ENCODE measurements around the gene SPEM3.
"Not testable (repeated sequence)": the region's sequence is repeated elsewhere in the genome, so short reads cannot be mapped to it uniquely, and the experiment has no call there.

The SPEM3 gene

DNA sequence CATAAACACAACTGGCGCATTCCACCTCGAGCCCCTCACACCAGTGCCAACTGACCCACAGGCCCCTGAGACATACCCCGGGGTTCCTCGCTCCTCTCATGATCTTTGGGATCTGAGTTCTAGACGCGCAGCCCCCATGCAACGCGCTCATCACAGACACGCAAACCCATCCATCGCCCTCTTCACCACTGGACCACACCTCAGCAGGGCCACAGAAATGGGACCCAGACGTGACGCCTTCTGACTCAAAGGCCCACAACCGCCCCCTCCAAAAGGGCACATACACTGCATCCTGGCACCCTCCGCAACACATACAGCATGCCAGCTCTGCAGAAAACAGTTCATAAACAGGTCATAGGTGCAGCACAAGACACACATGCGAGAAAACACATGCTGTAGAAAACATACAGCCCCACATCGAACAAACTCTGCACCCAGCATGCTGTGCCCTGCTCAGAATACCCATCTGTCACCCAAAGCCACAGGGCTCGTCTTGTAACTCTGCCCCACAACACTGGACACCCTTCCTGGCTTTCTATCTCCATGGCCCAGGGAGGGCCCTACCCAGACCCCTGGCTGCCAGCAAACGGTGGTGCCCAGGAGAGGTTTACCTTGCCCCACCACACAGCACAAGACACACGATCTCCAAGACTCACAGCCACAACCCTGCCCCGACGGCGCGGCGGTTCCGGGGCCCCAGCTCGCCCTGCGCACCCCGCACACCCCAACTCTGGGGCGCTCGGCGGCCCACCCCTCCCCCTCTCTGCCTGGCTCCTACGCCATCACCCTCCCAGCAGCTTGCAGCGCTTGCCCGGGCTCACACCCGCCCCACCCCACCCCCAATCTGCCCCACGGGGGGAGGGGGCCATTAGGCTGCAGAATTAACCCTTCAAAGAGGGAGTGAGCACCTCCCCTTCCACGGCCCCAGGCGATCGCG lies 49.9 kb downstream of the SPEM3 start:
- TF ChIP-seq CREB1 (IDR thresholded peaks at IDR 0.05; ENCODE audit: low read depth) (no peak), FOXM1 (IDR thresholded peaks at IDR 0.05; ENCODE audit: borderline replicate concordance, low read depth) (no peak), YY1 (IDR thresholded peaks at IDR 0.05; ENCODE audit: low read depth) (peak; percentile 8; the same call in 1 of the 2 replicates), EP300 (IDR thresholded peaks at IDR 0.05; ENCODE audit: borderline replicate concordance) (no peak), TAF1 (IDR thresholded peaks at IDR 0.05; ENCODE audit: low read depth) (0 out of 2 replicates have a peak, but pooled peaks have one; percentile 21), TEAD4 (IDR thresholded peaks at IDR 0.05) (no peak), CEBPB (IDR thresholded peaks at IDR 0.05) (no peak), EGR1 (IDR thresholded peaks at IDR 0.05) (no peak)
- TF ChIP-seq, protein P1, sequence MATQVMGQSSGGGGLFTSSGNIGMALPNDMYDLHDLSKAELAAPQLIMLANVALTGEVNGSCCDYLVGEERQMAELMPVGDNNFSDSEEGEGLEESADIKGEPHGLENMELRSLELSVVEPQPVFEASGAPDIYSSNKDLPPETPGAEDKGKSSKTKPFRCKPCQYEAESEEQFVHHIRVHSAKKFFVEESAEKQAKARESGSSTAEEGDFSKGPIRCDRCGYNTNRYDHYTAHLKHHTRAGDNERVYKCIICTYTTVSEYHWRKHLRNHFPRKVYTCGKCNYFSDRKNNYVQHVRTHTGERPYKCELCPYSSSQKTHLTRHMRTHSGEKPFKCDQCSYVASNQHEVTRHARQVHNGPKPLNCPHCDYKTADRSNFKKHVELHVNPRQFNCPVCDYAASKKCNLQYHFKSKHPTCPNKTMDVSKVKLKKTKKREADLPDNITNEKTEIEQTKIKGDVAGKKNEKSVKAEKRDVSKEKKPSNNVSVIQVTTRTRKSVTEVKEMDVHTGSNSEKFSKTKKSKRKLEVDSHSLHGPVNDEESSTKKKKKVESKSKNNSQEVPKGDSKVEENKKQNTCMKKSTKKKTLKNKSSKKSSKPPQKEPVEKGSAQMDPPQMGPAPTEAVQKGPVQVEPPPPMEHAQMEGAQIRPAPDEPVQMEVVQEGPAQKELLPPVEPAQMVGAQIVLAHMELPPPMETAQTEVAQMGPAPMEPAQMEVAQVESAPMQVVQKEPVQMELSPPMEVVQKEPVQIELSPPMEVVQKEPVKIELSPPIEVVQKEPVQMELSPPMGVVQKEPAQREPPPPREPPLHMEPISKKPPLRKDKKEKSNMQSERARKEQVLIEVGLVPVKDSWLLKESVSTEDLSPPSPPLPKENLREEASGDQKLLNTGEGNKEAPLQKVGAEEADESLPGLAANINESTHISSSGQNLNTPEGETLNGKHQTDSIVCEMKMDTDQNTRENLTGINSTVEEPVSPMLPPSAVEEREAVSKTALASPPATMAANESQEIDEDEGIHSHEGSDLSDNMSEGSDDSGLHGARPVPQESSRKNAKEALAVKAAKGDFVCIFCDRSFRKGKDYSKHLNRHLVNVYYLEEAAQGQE (IDR thresholded peaks at IDR 0.05; ENCODE audit: low read depth): no peak
- TF ChIP-seq, protein P2, sequence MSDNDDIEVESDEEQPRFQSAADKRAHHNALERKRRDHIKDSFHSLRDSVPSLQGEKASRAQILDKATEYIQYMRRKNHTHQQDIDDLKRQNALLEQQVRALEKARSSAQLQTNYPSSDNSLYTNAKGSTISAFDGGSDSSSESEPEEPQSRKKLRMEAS (IDR thresholded peaks at IDR 0.05): 0 out of 2 replicates have a peak, but pooled peaks have one; percentile 8

DNA sequence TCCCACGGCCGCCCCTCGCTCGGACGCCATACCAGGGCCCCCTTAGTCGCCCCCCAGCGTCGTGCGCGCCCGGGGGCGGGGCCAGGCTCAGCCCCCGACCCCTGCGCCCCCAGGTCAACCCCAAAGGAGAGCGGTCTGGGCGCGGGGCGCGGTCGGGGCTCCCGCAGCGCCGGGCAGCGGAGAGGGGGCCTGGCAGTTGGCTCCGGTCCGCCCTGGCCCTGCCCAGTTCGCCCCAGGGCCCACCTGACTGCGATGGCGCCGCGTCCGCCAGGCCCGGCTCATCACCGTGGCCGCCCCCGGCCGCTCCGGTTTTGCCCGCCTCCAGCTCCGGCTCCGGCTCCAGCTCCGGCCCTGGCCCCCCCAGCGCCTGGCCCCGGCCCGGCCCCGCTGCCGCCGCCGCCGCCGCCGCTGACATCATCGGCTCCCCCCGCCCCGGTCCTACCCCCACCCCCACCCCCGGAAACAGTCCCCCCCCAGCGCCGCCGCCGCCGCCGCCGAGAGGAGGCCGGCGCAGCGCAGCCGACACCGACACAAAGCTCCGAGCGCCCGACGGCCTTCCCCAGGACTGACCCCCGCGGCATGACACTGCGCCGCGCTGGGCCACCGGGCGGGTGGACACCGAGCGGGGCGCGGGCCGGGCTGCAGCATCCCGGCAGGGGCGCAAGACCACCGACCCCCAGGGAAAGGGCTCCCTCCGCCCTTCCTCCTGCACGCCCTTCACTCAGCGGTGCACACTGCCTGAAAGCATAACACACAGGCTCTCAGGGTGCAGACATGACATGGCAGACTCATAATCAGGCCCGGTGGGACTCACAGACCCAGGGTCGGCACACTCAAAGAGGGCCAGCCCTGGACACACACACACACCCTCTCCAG lies 50.8 kb downstream of the SPEM3 start, which contains the start of gene ZBTB4:
TSS of gene ZBTB4 (minus strand) at position 419 of the 876 bp plus-strand sequence. CDS start 12,830 bp downstream, outside the sequence.
- TF ChIP-seq, protein P3, sequence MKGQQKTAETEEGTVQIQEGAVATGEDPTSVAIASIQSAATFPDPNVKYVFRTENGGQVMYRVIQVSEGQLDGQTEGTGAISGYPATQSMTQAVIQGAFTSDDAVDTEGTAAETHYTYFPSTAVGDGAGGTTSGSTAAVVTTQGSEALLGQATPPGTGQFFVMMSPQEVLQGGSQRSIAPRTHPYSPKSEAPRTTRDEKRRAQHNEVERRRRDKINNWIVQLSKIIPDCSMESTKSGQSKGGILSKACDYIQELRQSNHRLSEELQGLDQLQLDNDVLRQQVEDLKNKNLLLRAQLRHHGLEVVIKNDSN (IDR thresholded peaks at IDR 0.05): no peak; the same call in 1 of the 2 replicates
- no peak; the same call in 1 of the 2 replicates for TF ChIP-seq EP300 (IDR thresholded peaks at IDR 0.05; ENCODE audit: borderline replicate concordance)
- peak; percentile 68 for TF ChIP-seq ZBTB7A (IDR thresholded peaks at IDR 0.05; ENCODE audit: low read depth)
- TF ChIP-seq FOXM1 (IDR thresholded peaks at IDR 0.05; ENCODE audit: borderline replicate concordance, low read depth): no peak
- 0 out of 2 replicates have a peak, but pooled peaks have one; percentile 14 for TF ChIP-seq TAF1 (IDR thresholded peaks at IDR 0.05; ENCODE audit: low read depth)
- TF ChIP-seq NFIC (IDR thresholded peaks at IDR 0.05): no peak
- TF ChIP-seq, protein P1 (IDR thresholded peaks at IDR 0.05; ENCODE audit: low read depth): no peak
- no peak for TF ChIP-seq CEBPB (IDR thresholded peaks at IDR 0.05)
- no peak for TF ChIP-seq CREB1 (IDR thresholded peaks at IDR 0.05; ENCODE audit: low read depth)
- no peak for TF ChIP-seq RAD21 (IDR thresholded peaks at IDR 0.05; ENCODE audit: low read depth)
- TF ChIP-seq, protein P2 (IDR thresholded peaks at IDR 0.05): no peak

DNA sequence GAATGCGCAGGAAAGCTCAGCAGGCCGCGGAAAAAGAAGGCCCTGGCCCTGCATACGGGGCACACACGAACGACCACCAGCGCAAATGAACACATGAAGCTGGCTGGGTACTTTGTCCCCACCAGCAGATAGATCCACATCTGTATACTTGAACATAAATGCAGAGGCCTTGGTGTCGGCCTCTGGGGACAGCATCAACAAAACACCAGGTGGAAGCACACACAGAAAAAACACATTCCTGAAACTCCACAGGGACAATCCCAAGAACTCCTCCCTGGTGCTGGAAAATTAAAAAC lies 51.4 kb downstream of the SPEM3 start:
- no peak for TF ChIP-seq CEBPB (IDR thresholded peaks at IDR 0.05)
- TF ChIP-seq TEAD4 (IDR thresholded peaks at IDR 0.05): 0 out of 2 replicates have a peak, but pooled peaks have one; percentile 43

DNA sequence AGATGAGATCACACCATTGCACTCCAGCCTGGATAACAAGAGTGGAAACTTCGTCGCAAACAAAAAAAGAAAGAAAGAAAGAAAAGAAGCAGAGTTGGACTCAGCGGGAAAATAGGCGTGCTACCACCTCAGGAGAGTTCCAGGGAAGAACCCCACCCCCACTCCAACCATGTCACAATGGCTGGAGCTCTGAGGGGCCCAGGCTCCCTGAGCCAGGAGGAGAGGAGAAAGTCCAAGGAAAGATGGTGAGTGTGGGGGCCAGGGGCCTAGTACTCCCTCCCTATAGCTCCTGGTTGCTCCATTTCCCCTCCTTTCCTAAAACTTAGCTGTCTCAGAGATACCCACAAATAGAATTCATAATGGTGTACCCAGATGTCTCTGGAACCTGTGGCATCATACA lies 52.6 kb downstream of the SPEM3 start, which contains the start of gene SLC35G6:
TSS of gene SLC35G6 (plus strand) at position 172 of the 400 bp plus-strand sequence. CDS start at position 243, 71 bp downstream.
- not testable (repeated sequence) for TF ChIP-seq EP300 (IDR thresholded peaks at IDR 0.05; ENCODE audit: borderline replicate concordance); CREB1 (IDR thresholded peaks at IDR 0.05; ENCODE audit: low read depth); TCF12 (IDR thresholded peaks at IDR 0.05; ENCODE audit: low read depth)
